NT2/D1 (cell line): ENCODE results near the gene HDAC10.

Experiments used
- DNase-seq: peaks from one replicate; pipeline ENCODE4 v3.0.0-alpha.2; 2011; ENCODE audit warnings: low read depth, low spot score
- H3K27me3 ChIP-seq: 2 replicates; pipeline ENCODE4 v1.6.0; 2011; ENCODE audit warnings: mild to moderate bottlenecking; ENCODE audit not compliant: insufficient read length, insufficient read depth
- H3K36me3 ChIP-seq: 2 replicates; pipeline ENCODE4 v1.6.1; 2011; ENCODE audit warnings: mild to moderate bottlenecking, low read length, mixed read lengths; ENCODE audit not compliant: insufficient read depth, insufficient read length
- H3K4me1 ChIP-seq: 2 replicates; pipeline ENCODE4 v1.5.1; 2011; ENCODE audit not compliant: insufficient read depth, insufficient read length
- H3K4me3 ChIP-seq: 2 replicates; pipeline ENCODE4 v1.5.1; 2011; ENCODE audit warnings: low read depth; ENCODE audit not compliant: insufficient read length
- H3K9ac ChIP-seq: 2 replicates; pipeline ENCODE4 v1.6.0; 2011; ENCODE audit warnings: low read depth; ENCODE audit not compliant: insufficient read length
- H3K9me3 ChIP-seq: 2 replicates; pipeline ENCODE4 v1.5.1; 2011; ENCODE audit warnings: mild to moderate bottlenecking, low read length; ENCODE audit not compliant: insufficient read depth
- SUZ12 ChIP-seq: IDR thresholded peaks from 2 replicates; pipeline ENCODE4 v1.6.1; 2011; ENCODE audit not compliant: insufficient read length, insufficient read depth; ENCODE audit errors: extremely low read depth
- YY1 ChIP-seq: IDR thresholded peaks from 2 replicates; pipeline ENCODE4 v1.6.1; 2011; ENCODE audit not compliant: insufficient read length, insufficient read depth
- ZNF274 ChIP-seq: IDR thresholded peaks from 2 replicates; pipeline ENCODE4 v1.6.1; 2011; ENCODE audit warnings: mild to moderate bottlenecking, low read depth, low read length

HDAC10 gene

GRCh38 chr22:50213263-50213662, 37.8 kb downstream of the HDAC10 start:
- no peak overlapping the region for H3K9ac ChIP-seq
- DNase-seq, result no peak
- H3K4me1 ChIP-seq, result peaks cover 4% of the 10 kb centered on the region
- H3K9me3 ChIP-seq, result no peaks in the 10 kb centered on the region
- no peak overlapping the region for H3K4me3 ChIP-seq
- no peak for TF ChIP-seq ZNF274
- TF ChIP-seq YY1, result no peak
- TF ChIP-seq SUZ12, result no peak
- no peaks in the 10 kb centered on the region for H3K27me3 ChIP-seq
- peaks cover 74% of the 10 kb centered on the region for H3K36me3 ChIP-seq

- no peak for DNase-seq
- peaks cover 68% of the 10 kb centered on the region for H3K36me3 ChIP-seq
These were observed 39.9 kb downstream of the HDAC10 start for GRCh38 chr22:50211147-50211546.

GRCh38 chr22:50210378-50211139, 40.5 kb downstream of the HDAC10 start:
- H3K9me3 ChIP-seq, result no peaks in the 10 kb centered on the region
- no peak overlapping the region for H3K4me3 ChIP-seq
- peaks cover 13% of the 10 kb centered on the region for H3K4me1 ChIP-seq
- H3K27me3 ChIP-seq, result no peaks in the 10 kb centered on the region
- no peak for DNase-seq
- H3K36me3 ChIP-seq, result peaks cover 66% of the 10 kb centered on the region
- TF ChIP-seq SUZ12, result no peak
- no peak for TF ChIP-seq YY1
- TF ChIP-seq ZNF274, result no peak
- H3K9ac ChIP-seq, result no peak overlapping the region

More at GRCh38 chr22:50211147-50211546, 39.9 kb downstream of the HDAC10 start:
- Histone ChIP-seq H3K27me3 (no peaks in the 10 kb centered on the region), H3K9ac (no peak overlapping the region), H3K4me1 (peaks cover 8% of the 10 kb centered on the region), H3K4me3 (no peak overlapping the region), H3K9me3 (no peaks in the 10 kb centered on the region)
- TF ChIP-seq SUZ12 (no peak), ZNF274 (no peak), YY1 (no peak)

- TF ChIP-seq SUZ12 (no peak), ZNF274 (no peak), YY1 (no peak)
These were observed 41.2 kb downstream of the HDAC10 start for GRCh38 chr22:50209893-50210292.

GRCh38 chr22:50208939-50209892, 41.8 kb downstream of the HDAC10 start:
- Histone ChIP-seq H3K36me3 (peaks cover 67% of the 10 kb centered on the region), H3K9me3 (no peaks in the 10 kb centered on the region), H3K9ac (no peak overlapping the region), H3K27me3 (no peaks in the 10 kb centered on the region), H3K4me3 (no peak overlapping the region), H3K4me1 (peaks cover 13% of the 10 kb centered on the region)
- TF ChIP-seq YY1 (no peak), SUZ12 (no peak), ZNF274 (no peak)
- no peak for DNase-seq

More at GRCh38 chr22:50209893-50210292, 41.2 kb downstream of the HDAC10 start:
- no peak for DNase-seq
- no peaks in the 10 kb centered on the region for H3K9me3 ChIP-seq
- no peaks in the 10 kb centered on the region for H3K27me3 ChIP-seq
- H3K4me1 ChIP-seq, result peaks cover 13% of the 10 kb centered on the region
- no peak overlapping the region for H3K4me3 ChIP-seq
- no peak overlapping the region for H3K9ac ChIP-seq
- H3K36me3 ChIP-seq, result peaks cover 65% of the 10 kb centered on the region

- H3K9me3 ChIP-seq, result no peaks in the 10 kb centered on the region
- H3K4me1 ChIP-seq, result peaks cover 13% of the 10 kb centered on the region
- no peak for DNase-seq
- TF ChIP-seq ZNF274 (no peak), SUZ12 (no peak), YY1 (no peak)
- H3K36me3 ChIP-seq, result peaks cover 70% of the 10 kb centered on the region
- no peak overlapping the region for H3K9ac ChIP-seq
- H3K4me3 ChIP-seq, result no peak overlapping the region
- no peaks in the 10 kb centered on the region for H3K27me3 ChIP-seq
These were observed 42.6 kb downstream of the HDAC10 start for GRCh38 chr22:50208430-50208938.
